GM10847 (cell line): ENCODE data around the gene DPP7.

Experiments
- POLR2A ChIP-seq: IDR thresholded peaks from 2 replicates; pipeline ENCODE4 v1.6.1; 2011; ENCODE audit not compliant: insufficient read length; ENCODE audit errors: extremely low read depth

DPP7 gene

GRCh38 chr9:137086531-137087408, 27.8 kb downstream of the DPP7 start, which contains the start of gene MAN1B1:
Gene MAN1B1 (plus strand): TSS chr9:137086985. CDS start chr9:137087000, 15 bp downstream.
- TF ChIP-seq POLR2A = peak; percentile 56

GRCh38 chr9:137085920-137086530, 28.5 kb downstream of the DPP7 start:
- no peak for TF ChIP-seq POLR2A

GRCh38 chr9:137084526-137084925, 30.0 kb downstream of the DPP7 start:
- no peak for TF ChIP-seq POLR2A

- no peak for TF ChIP-seq POLR2A
Observed at GRCh38 chr9:137083394-137084004, 31.0 kb downstream of the DPP7 start.

GRCh38 chr9:137082925-137083290, 31.6 kb downstream of the DPP7 start:
- TF ChIP-seq POLR2A = no peak

- no peak for TF ChIP-seq POLR2A
Observed at GRCh38 chr9:137082222-137082924, 32.2 kb downstream of the DPP7 start.

- no peak for TF ChIP-seq POLR2A
Observed at GRCh38 chr9:137080260-137081122, 34.0 kb downstream of the DPP7 start.

- no peak for TF ChIP-seq POLR2A
Observed at GRCh38 chr9:137079401-137079787, 35.1 kb downstream of the DPP7 start.

GRCh38 chr9:137078701-137079400, 35.7 kb downstream of the DPP7 start:
- TF ChIP-seq POLR2A = no peak

GRCh38 chr9:137077758-137078693, 36.5 kb downstream of the DPP7 start:
- no peak for TF ChIP-seq POLR2A

- TF ChIP-seq POLR2A = no peak
Observed at GRCh38 chr9:137077010-137077747, 37.4 kb downstream of the DPP7 start, which contains the start of gene UAP1L1. Gene UAP1L1 (plus strand): TSS chr9:137077517. CDS start chr9:137077533, 16 bp downstream.

- no peak for TF ChIP-seq POLR2A
Observed at GRCh38 chr9:137076636-137077009, 37.9 kb downstream of the DPP7 start.
